ENCODE results near the gene ATRN.

- no peak for TF ChIP-seq POLR2AphosphoS5 (IDR thresholded peaks at IDR 0.05)
- no peak for TF ChIP-seq CTCF (IDR thresholded peaks at IDR 0.05)
- no peak for TF ChIP-seq POLR2A (IDR thresholded peaks at IDR 0.05)
- no peak for TF ChIP-seq EP300 (IDR thresholded peaks at IDR 0.05)
These were observed 39.7 kb upstream of the ATRN start for GRCh38 chr20:3431109-3431508.

Data from sigmoid colon (tissue), 4 donors.